Fibroblast of skin of right biceps (primary cell): Measurements from ENCODE around the gene PLP1.
"Not testable (repeated sequence)": the region's sequence is repeated elsewhere in the genome, so short reads cannot be mapped to it uniquely, and the experiment has no call there.

Source experiments
- DNase-seq: peaks from one replicate; pipeline ENCODE4 v3.0.0-alpha.2; 2013

Gene PLP1

GRCh38 chrX:103776546-103776945 lies at the start of gene PLP1:
TSS of gene PLP1 (plus strand) at chrX:103776840. CDS start at chrX:103776996, 156 bp downstream.
- no peak for DNase-seq

DNA sequence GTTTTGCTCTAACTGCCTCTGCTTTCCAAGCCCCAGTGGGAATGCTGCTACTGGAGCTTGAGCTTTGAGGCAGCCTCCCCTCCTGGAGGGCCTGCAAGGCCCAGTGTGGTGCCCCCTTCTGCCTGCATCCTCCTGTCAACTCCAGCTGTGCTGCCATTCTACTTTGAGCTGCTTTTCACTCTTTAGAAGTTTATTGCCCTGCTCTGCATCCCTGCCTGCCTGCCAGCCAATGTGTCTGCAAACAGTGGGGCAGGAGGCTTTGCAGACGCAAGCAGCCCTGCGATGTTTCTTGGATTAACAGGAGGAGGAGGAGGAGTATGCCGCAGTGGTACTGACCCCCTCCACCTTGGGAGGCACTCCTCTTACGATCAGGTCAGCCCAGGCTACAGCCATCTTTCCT lies 49.5 kb upstream of the PLP1 start:
- DNase-seq: no peak

DNA sequence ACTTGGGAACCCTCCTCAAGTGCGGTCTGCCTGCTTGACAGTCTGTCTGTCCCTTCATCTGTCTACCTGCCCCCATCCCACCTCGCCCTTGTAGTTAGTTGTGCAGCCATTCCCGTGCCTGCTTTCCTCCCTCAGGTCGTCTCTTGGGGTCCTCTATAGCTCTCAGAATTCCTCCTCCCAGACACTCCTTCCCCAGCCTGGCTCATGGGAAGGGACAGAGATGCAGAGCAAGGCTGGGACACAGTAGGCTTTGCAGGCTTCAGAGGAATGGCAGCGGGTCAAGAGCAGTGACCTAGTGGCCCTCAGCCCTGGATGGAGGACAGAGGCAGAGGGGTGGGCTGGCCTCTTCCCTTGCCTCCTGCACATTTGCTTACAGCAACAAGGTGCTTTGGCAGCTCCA lies 47.6 kb upstream of the PLP1 start:
- DNase-seq: no peak

DNA sequence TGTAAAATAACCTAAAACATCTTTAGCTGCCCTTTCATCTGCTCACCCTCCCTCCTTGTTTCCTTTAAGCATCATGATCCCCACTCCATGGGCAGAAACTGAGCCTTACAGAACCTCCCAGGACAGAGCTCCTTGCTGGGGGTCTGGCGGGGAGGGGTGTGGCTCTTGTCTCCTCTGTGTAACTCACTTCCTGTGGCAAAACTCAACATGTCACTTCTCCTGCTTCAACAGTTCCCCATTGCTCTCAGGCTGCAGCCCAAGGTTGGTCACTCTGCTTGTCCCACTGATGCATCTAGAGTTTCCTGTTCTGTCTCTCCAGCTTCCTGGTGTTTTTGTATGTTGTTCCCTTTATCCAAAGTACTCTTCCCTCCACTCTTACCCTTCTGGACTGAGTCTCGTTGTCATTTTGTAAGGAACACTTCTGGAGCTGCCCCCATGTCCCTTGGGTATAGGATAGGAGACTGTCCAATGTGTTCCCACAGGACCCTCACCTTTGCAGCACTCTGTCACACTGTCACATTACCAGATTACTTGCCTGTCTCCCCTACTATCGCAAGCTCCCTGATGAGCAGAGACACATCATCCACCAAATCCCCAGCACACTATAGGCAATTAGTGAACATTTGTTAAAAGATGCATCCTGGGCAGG lies 46.4 kb upstream of the PLP1 start:
- peak; percentile 30 for DNase-seq

GRCh38 chrX:103730796-103731493 lies 45.7 kb upstream of the PLP1 start:
- DNase-seq: peak; percentile 88

- DNase-seq: peak; percentile 26
These were observed 43.6 kb upstream of the PLP1 start for GRCh38 chrX:103733017-103733416.

- DNase-seq: no peak
These were observed 42.4 kb upstream of the PLP1 start for GRCh38 chrX:103734125-103734760.

DNA sequence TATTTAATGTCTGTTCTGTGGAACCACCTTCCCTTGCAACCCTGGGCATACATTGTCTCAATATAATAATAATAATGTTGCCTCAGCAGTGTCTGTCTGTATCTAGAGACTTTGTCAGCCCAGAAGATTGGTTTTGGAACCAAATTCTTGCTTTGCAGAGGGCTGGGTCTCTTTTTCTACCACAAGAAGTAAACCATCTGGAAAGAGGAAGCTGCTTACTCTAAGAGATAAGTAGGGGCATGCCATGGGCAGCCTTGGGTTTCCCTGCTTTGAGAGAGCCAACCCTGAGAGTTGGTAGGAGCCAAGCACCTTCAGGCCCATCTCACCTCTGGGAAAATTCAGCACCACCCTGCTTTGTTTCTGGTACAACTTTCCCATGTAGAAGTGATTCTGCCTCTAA lies 38.9 kb upstream of the PLP1 start:
- no peak for DNase-seq

DNA sequence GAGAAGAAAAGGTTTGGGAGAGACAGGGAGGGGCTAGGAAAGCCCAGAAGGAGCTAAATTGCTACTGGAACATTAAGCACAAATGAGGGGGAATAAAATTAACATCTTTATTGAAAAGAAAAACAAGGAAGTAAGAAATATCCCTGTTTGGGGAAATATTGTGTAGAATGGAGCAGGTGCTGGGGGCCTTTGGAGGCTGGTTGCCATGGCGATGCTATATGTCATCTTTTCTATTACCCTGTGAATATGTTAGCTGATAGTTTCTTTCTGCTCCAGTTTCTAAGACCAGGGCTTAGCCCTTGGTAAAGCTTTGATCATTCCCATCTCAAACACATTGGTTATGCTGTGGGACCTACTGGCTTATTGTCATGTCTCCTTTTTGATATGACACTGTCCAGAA lies 37.2 kb upstream of the PLP1 start:
- no peak for DNase-seq

DNA sequence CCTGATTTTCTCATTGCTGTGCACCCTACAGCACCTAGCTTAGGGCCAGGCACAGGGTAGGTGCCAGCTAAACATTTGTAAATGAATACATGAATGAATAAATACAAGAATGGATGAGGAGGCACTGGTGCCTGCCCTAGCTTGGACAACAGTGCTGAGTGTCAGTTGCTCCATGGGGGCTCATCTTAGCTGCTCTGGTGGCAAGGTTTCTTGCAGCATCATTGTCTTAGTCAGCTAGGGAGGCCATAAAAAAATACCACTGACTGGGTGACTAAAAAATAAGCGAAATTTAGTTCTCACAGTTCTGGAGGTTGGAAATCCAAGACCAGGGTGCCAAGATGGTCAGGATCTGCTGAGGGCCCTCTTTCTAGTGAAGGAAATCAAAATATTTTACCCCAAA lies 34.8 kb upstream of the PLP1 start:
- no peak for DNase-seq

DNA sequence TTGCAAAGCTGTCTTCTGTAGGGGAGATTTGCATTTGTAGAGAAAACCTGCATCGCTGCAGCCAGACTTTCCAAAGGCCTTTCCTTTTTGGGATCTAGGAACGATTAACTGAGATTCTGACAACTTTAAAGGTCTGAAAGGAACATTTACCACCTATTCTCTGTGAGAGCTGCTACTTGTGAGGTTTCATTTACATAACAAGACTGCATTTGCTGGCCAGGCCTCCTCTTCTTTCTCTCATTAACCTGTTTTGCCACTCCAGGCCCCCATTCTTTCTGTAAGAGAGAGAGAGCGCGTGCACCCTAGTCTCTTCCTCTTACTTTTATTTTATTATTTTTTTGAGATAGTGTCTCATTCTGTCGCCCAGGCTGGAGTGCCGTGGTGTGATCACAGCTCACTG lies 34.3 kb upstream of the PLP1 start:
- no peak for DNase-seq

- DNase-seq: no peak
These were observed 29.5 kb upstream of the PLP1 start for GRCh38 chrX:103747163-103747562.

DNA sequence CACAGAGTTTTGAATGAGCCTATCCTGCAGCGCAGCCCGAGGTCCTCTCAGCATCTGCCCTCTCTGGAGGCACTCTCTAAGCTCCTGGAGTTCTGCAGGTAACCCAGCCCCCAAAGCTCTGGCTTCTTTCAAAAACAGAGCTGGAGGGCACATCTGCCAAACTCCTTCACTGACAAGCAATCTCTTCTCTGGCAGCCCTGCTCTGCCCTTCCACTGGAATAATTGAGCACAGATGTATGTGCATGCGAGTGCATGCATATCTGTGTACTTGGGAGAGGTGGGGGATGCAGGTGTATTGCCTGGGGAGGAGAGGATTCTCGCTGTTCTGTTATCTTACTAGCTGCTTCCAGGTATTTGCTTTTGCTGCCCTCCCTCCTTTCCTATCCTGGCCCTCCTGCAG lies 22.2 kb upstream of the PLP1 start:
- DNase-seq: no peak

GRCh38 chrX:103756736-103757135 lies 19.9 kb upstream of the PLP1 start:
- DNase-seq: peak; percentile 5

DNA sequence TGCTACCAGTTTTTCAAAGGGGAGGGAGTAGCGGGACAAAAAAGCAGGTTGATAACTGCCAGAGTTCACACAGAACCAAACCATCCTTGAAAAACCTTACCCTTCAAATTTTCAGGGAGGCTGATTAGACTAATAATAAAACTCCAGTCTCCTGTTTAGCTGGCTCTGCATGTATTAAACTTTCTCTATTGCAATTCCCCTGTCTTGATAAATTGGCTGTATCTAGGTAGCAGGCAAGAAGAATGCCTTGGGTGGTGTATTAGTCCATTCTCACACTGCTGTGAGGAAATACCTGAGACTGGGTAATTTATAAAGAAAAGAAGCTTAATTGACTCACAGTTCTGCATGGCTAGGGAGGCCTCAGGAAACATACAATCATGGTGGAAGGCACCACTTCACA lies 18.1 kb upstream of the PLP1 start:
- no peak for DNase-seq

DNA sequence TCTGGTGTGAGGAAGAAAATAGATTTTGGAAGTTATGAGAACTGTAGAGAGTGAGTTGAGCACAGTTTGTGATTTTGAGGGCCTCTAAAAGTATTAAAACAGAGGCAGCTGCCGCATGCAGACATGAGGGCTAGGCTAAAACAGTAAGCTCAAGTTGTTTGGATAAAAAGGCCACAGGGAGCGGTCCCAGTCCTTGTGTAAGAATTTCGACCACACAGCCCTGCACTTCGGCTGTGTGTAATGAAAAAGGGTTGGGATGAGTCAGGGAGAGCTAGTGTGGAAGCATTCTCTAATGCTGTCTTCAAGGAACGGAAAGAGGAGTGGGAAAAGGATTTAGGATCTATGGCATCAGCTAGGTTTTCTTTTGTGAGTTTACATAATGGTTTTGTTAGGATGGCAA lies 13.1 kb upstream of the PLP1 start:
- not testable (repeated sequence) for DNase-seq

DNA sequence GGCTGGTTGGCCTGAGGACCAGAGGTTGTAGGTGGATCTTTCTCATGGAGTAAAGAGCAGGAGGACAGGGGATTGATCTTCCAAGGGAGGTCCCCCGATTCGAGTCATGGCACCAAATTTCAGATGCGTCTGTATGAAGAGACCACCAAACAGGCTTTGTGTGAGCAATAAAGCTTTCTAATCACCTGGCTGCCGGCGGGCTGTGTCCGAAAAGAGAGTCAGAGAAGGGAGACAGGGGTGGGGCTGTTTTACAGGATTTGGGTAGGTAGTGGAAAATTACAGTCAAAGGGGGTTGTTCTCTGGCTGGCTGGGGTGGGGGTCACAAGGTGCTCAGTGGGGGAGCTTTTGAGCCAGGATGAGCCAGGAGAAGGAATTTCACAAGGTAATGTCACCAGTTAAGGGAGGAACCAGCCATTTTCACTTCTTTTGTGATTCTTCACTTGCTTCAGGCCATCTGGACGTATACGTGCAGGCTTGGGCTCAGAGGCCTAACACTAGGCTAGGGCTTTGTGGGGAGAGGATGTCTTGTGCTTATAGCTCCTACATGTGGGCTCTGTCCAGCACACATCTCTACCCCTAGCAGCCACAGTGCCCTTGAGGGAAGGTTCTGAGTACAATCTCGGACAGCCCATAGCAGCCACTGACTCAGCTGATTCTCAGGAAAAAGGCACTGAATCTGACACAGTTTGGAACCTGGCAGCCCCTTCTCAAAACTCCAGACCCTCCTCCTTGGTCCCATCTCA lies 9.7 kb upstream of the PLP1 start:
- DNase-seq: not testable (repeated sequence)

DNA sequence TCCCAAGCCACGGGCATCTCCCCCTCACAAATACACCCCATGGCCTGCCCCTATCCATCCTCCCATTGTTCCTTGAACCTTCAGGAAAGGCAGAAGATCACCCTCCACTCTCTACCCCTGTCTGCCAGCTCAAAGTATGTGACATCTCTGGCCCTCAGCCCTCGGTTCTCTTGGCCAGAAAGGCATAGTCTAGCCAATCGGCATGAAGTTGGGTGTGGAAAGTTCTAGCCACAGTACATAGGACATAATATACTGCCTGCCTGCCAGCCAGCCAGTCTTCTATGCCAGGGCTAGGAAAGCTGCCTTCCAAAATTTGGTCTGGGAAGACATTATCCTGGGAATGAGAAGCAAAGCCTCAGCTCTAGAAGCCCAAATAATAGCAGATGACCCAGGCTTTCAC lies 3.2 kb upstream of the PLP1 start:
- DNase-seq: no peak

- DNase-seq: peak; percentile 39
These were observed 2.5 kb upstream of the PLP1 start for GRCh38 chrX:103774070-103774642.

DNA sequence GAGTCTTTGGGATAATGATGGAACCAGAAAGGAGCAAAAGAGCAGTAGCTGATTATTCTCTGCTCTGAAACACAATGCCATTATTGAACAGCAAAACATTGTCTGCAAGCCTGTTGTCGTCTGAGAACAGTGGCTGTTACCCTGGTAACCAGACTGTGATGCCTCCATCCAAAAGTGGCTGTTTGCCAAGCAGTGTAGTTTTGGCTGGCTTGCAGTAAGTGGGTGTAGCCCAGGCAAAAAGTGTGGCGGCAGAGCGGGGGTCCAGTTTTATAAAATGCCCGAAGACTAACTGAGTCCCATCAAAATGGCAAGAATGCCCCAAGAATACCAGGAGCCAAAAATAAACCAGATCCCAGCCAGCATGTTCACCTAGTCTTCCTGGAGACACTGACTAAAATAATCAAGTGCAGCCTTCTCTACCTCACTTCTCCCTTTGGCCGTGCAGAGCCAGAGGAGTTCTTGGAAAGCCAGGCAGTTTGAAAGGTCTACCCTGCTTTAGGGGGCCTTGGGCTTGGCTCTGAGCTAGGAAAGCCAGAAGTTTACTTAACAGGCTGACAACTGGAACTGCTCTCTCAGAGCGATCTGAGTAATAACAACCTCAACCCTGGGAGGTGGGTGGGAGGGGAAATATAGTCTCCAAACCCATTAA lies 2.6 kb downstream of the PLP1 start:
- DNase-seq: peak; percentile 11

DNA sequence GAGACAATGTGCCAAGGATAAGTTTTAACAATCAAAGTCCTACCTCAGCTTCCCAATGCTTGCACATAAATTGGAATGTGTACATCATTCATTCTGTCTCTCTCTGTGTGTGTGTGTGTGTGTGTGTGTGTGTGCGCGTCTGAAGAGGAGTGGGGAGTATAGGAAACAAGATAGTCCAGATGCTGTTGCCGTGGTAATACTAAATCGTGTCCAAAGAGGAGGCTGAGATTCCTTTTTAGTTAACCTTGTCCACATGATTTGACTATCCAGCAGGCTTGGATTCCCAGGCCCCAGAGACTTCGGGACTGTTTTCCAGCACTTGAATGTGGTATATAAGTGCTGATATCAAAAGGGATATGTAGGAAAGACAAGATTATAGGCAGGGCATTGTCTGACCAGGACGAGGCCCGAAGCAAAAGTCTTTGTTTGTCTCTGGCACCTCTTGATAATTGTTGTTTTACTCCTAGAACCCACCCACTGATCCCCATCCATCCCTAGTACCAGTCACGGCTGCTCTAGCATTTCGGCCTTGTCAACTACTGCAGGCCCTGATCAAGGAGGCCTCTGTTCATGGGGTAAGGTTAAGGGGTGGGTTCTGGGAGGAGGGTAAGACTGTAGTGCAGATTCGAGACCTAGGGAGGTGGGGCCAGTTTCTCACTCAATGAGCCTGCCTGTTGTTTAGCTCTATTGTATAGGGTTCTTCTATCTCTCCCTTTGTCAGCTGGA lies 3.9 kb downstream of the PLP1 start:
- DNase-seq: no peak

DNA sequence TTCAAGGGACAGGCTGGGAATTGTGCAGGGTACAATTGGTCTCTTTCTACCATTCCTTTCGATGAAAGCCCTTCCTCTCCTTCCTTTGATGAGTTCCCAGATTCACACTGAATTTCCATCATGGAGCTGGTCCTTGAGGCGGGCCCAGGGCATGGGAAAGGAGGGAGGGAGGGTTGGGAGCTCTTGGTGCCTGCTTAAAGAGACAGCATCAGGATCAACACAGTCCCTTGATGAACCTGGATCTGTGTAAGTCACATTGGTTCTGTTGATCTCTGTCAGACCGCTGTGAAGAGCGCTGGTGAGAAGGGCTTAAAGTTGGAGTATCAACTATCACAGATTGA lies 4.4 kb downstream of the PLP1 start:
- DNase-seq: no peak
